SK-N-SH treated with all-trans-retinoic acid at 6 μM for 48 hours (cell line): ENCODE results near the gene DCP1B.

Source experiments
- ATAC-seq: fragments of 200-7000 bp; cut with Tn5 transposase; 3 replicates; pipeline ENCODE4 v1.9.1; 2020; ENCODE audit warnings: mild to moderate bottlenecking, moderate library complexity
- BACH2 ChIP-seq: fragments of 250-450 bp; sonication (Bioruptor Pico); IDR thresholded peaks from 2 replicates; pipeline ENCODE4 v1.9.0; 2021; ENCODE audit warnings: mild to moderate bottlenecking, borderline replicate concordance
- CSRNP3 ChIP-seq: fragments of 250-450 bp; sonication (Bioruptor Pico); IDR thresholded peaks from 2 replicates; pipeline ENCODE4 v1.5.1; 2021; ENCODE audit warnings: mild to moderate bottlenecking, moderate library complexity
- ESRRG ChIP-seq: fragments of 250-450 bp; sonication (Bioruptor Pico); IDR thresholded peaks from 2 replicates; pipeline ENCODE4 v1.6.1; 2021; ENCODE audit warnings: mild to moderate bottlenecking
- GLIS3 ChIP-seq: fragments of 250-450 bp; sonication (Bioruptor Pico); IDR thresholded peaks from 2 replicates; pipeline ENCODE4 v1.5.0; 2020; ENCODE audit warnings: mild to moderate bottlenecking, moderate library complexity
- ISL1 ChIP-seq: fragments of 250-450 bp; sonication (Bioruptor Pico); IDR thresholded peaks from 2 replicates; pipeline ENCODE4 v2.1.2; 2022; ENCODE audit warnings: mild to moderate bottlenecking, moderate library complexity
- OSR1 ChIP-seq: fragments of 250-450 bp; sonication (Bioruptor Pico); IDR thresholded peaks from 2 replicates; pipeline ENCODE4 v1.8.0; 2022; ENCODE audit warnings: moderate library complexity, mild to moderate bottlenecking, inconsistent platforms
- POU6F1 ChIP-seq: fragments of 250-450 bp; sonication (Bioruptor Pico); IDR thresholded peaks from 2 replicates; pipeline ENCODE4 v1.8.0; 2021; ENCODE audit warnings: low read depth, mild to moderate bottlenecking, moderate library complexity, borderline replicate concordance
- PPARA ChIP-seq: fragments of 250-450 bp; sonication (Bioruptor Pico); IDR thresholded peaks from 2 replicates; pipeline ENCODE4 v1.5.0; 2020; ENCODE audit warnings: mild to moderate bottlenecking, borderline replicate concordance
- RARB ChIP-seq: fragments of 250-450 bp; sonication (Bioruptor Pico); IDR thresholded peaks from 2 replicates; pipeline ENCODE4 v1.8.0; 2021; ENCODE audit warnings: mild to moderate bottlenecking, moderate library complexity
- SNAI2 ChIP-seq: fragments of 250-450 bp; sonication (Bioruptor Pico); IDR thresholded peaks from 2 replicates; pipeline ENCODE4 v1.5.0; 2020; ENCODE audit warnings: mild to moderate bottlenecking, moderate library complexity
- TOX ChIP-seq: fragments of 250-450 bp; sonication (Bioruptor Pico); IDR thresholded peaks from 2 replicates; pipeline ENCODE4 v1.8.0; 2021; ENCODE audit warnings: mild to moderate bottlenecking, moderate library complexity, borderline replicate concordance
- TSHZ2 ChIP-seq: fragments of 250-450 bp; sonication (Bioruptor Pico); IDR thresholded peaks from 2 replicates; pipeline ENCODE4 v1.5.0; 2020; ENCODE audit warnings: mild to moderate bottlenecking, moderate library complexity
- ZC3H10 ChIP-seq: fragments of 250-450 bp; sonication (Bioruptor Pico); IDR thresholded peaks from 2 replicates; pipeline ENCODE4 v1.5.1; 2021; ENCODE audit warnings: mild to moderate bottlenecking, moderate library complexity
- ZFP3 ChIP-seq: fragments of 250-450 bp; sonication (Bioruptor Pico); IDR thresholded peaks from 2 replicates; pipeline ENCODE4 v1.5.0; 2020; ENCODE audit warnings: mild to moderate bottlenecking, moderate library complexity
- ZFP30 ChIP-seq: fragments of 450-650 bp; formaldehyde crosslinking; IDR thresholded peaks from 2 replicates; pipeline ENCODE4 v1.5.0; 2022; ENCODE audit warnings: mild to moderate bottlenecking, moderate library complexity
- ZNF565 ChIP-seq: fragments of 450-650 bp; formaldehyde crosslinking; conservative IDR thresholded peaks from 2 replicates; pipeline ENCODE4 v1.5.0; 2020; ENCODE audit warnings: low read depth, mild to moderate bottlenecking, moderate library complexity
- ZNF70 ChIP-seq: fragments of 450-650 bp; formaldehyde crosslinking; IDR thresholded peaks from 2 replicates; pipeline ENCODE4 v1.5.0; 2020; ENCODE audit warnings: mild to moderate bottlenecking, moderate library complexity
- ZNF8 ChIP-seq: fragments of 450-650 bp; formaldehyde crosslinking; IDR thresholded peaks from 2 replicates; pipeline ENCODE4 v1.5.0; 2020; ENCODE audit warnings: mild to moderate bottlenecking, moderate library complexity

DCP1B gene

GRCh38 chr12:1977588-1977987 is 26.7 kb downstream of the DCP1B start:
- no peak for ATAC-seq

GRCh38 chr12:1977109-1977508 is 27.1 kb downstream of the DCP1B start:
- TF ChIP-seq ISL1 (CRISPR knock-in tag): no peak
- no peak for ATAC-seq

More at GRCh38 chr12:1977588-1977987, 26.7 kb downstream of the DCP1B start:
- TF ChIP-seq ESRRG (CRISPR knock-in tag) (no peak), ZFP3 (CRISPR knock-in tag) (no peak), RARB (CRISPR knock-in tag) (no peak), TOX (CRISPR knock-in tag) (no peak), POU6F1 (CRISPR knock-in tag) (no peak), SNAI2 (CRISPR knock-in tag) (no peak), ZC3H10 (CRISPR knock-in tag) (no peak), ISL1 (CRISPR knock-in tag) (no peak), BACH2 (CRISPR knock-in tag) (no peak), ZNF70 (CRISPR knock-in tag) (no peak), ZNF565 (CRISPR knock-in tag) (no peak), PPARA (CRISPR knock-in tag) (no peak), CSRNP3 (no peak), OSR1 (CRISPR knock-in tag) (no peak), GLIS3 (no peak), ZNF8 (CRISPR knock-in tag) (no peak)

- ATAC-seq: no peak
- no peak for TF ChIP-seq SNAI2 (CRISPR knock-in tag)
- no peak for TF ChIP-seq RARB (CRISPR knock-in tag)
- TF ChIP-seq PPARA (CRISPR knock-in tag): no peak
- no peak for TF ChIP-seq ZNF70 (CRISPR knock-in tag)
- TF ChIP-seq TSHZ2 (CRISPR knock-in tag): no peak
- TF ChIP-seq ZNF565 (CRISPR knock-in tag): no peak
- no peak for TF ChIP-seq ZFP30
- TF ChIP-seq CSRNP3: no peak
- TF ChIP-seq ZFP3 (CRISPR knock-in tag): no peak
- TF ChIP-seq GLIS3: no peak
- TF ChIP-seq ZC3H10 (CRISPR knock-in tag): no peak
- TF ChIP-seq POU6F1 (CRISPR knock-in tag): no peak
- no peak for TF ChIP-seq ISL1 (CRISPR knock-in tag)
- TF ChIP-seq, all 23 proteins: peak for 0
These were observed 29.4 kb downstream of the DCP1B start for GRCh38 chr12:1974812-1975211.

- TF ChIP-seq OSR1 (CRISPR knock-in tag) (no peak), SNAI2 (CRISPR knock-in tag) (no peak), ISL1 (CRISPR knock-in tag) (peak; percentile 73), ZNF8 (CRISPR knock-in tag) (no peak), ZFP30 (no peak), PPARA (CRISPR knock-in tag) (no peak), CSRNP3 (no peak)
- no peak; the same call in 2 of the 3 replicates for ATAC-seq
These were observed 31.4 kb downstream of the DCP1B start for GRCh38 chr12:1972856-1973317.
